Natural killer cell (primary cell): Measurements from ENCODE around the gene TRAP1. TPM values are rescaled to one million over a fixed set of nuclear protein-coding genes. Genes with fewer than 3 reads are reported as not detected.

Experiments
- ATAC-seq, 3 donors: fragments of 150-1000 bp in 2 of 3; fragments of 200-7000 bp in 1 of 3; cut with Tn5 transposase; 1 replicate in 1 of 3; 2 replicates in 2 of 3; pipeline ENCODE4 v1.10.0; 2021; ENCODE audit warnings: mild to moderate bottlenecking in 2 of 3, moderate library complexity in 2 of 3
- DNase-seq, 2 donors: peaks; one replicate each; pipeline versions ENCODE4 v3.0.0 to v3.0.0-alpha.2; 2013 to 2021; ENCODE audit warnings: mixed read lengths in 1 of 2
- H3K27ac ChIP-seq: one replicate; pipeline ENCODE4 v1.5.1; 2013; ENCODE audit warnings: mild to moderate bottlenecking, low read length
- H3K27me3 ChIP-seq: one replicate; pipeline ENCODE4 v1.6.1; 2013; ENCODE audit warnings: low read length; ENCODE audit not compliant: control insufficient read depth, insufficient read depth
- H3K36me3 ChIP-seq: one replicate; pipeline ENCODE4 v1.6.1; 2013; ENCODE audit warnings: low read length; ENCODE audit not compliant: control insufficient read depth, insufficient read depth
- H3K4me1 ChIP-seq: one replicate; pipeline ENCODE4 v1.6.1; 2013; ENCODE audit warnings: low read length; ENCODE audit not compliant: control insufficient read depth, insufficient read depth
- H3K4me3 ChIP-seq: one replicate; pipeline ENCODE4 v1.5.1; 2013; ENCODE audit warnings: low read length
- H3K9me3 ChIP-seq: one replicate; pipeline ENCODE4 v1.6.1; 2013; ENCODE audit warnings: low read length; ENCODE audit not compliant: control insufficient read depth, insufficient read depth
- H3K27ac Mint-ChIP-seq, 2 donors: one replicate each; pipeline ENCODE4 v1.8.0; 2022; ENCODE audit warnings: mild to moderate bottlenecking in 2 of 2, mixed read lengths in 2 of 2, moderate library complexity in 1 of 2
- H3K27me3 Mint-ChIP-seq, 2 donors: one replicate each; pipeline ENCODE4 v1.8.0; 2022; ENCODE audit warnings: low read depth in 2 of 2, mixed read lengths in 2 of 2
- H3K36me3 Mint-ChIP-seq: one replicate; pipeline ENCODE4 v1.8.0; 2022; ENCODE audit warnings: mixed read lengths
- H3K4me1 Mint-ChIP-seq, 2 donors: one replicate each; pipeline ENCODE4 v1.8.0; 2022; ENCODE audit warnings: mixed read lengths in 2 of 2
- H3K4me3 Mint-ChIP-seq: one replicate; pipeline ENCODE4 v1.8.0; 2022; ENCODE audit warnings: mild to moderate bottlenecking, moderate library complexity, mixed read lengths
- H3K9me3 Mint-ChIP-seq, 2 donors: one replicate each; pipeline ENCODE4 v1.8.0; 2022; ENCODE audit warnings: mixed read lengths in 2 of 2
- WGBS: methylation state at CpG from one replicate; pipeline ENCODE4 v1.1.7; 2013; ENCODE audit warnings: missing lambda C conversion rate; ENCODE audit not compliant: insufficient coverage; 5-methylcytosine and 5-hydroxymethylcytosine counted together
- intact Hi-C: fragments of 100-400 bp; cut with micrococcal nuclease; formaldehyde crosslinking; loops from one replicate; pipeline ENCODE4 v1.14.2; 2022
- total RNA-seq, 4 donors: library from RNA; stranded (reverse); fragments of 120-200 nt in 1 of 4; gene quantifications; one replicate each; pipeline versions ENCODE4 v1.2.3 to v1.2.4, GENCODE V29; 2013 to 2022
- TF ChIP-seq, protein P1 (sequence below): fragments of 200-600 bp; IDR thresholded peaks from one replicate; pipeline ENCODE4 v1.8.0; 2022; ENCODE audit warnings: antibody characterized with exemption

Gene TRAP1
- total RNA-seq, 3 donors from 2014 or later (not counting 1 experiment from before 2014, with no cell fraction given): 33.7 to 56.7 (median 54.6) TPM

DNA sequence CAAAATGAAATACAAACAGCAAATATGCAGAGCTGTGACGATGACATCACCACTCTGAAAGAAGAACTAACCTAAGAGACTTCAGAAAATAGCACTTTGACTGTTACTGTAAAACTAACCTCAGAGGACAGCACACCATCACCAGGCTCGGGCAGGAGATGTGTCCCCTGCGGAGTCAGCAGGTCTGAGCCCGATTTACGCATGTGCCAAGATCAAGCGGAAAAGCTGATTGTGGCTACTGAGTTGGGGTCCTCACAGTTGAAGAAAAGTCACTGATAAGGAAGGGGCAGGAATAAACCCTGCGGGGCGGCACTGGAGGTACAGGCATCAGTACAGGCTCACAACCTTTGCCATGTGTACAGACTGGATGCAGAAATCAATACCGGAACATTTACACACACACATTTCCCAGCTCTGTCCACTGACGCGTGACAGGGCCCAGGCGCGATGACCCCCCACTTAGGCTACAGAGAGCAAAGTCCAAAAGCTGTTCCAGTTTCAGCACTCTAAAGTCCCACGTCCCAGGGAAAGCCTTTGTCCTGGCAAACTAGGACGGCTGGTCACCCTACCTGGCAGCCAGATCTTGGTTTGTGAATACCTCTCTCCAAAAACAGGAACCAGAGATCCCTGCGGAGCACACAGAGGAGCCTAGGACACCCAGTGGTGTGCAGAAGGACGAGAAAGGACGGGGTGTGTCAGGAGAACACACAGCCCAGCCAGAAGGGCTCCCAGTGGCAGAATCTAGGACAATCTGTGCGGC, 21.5 kb downstream of the TRAP1 start:
- H3K9me3 Mint-ChIP-seq: no peaks in the 10 kb centered on the region
- DNase-seq (no peak), ATAC-seq (no peak)
- peaks cover 2 to 6% of the 10 kb centered on the region in 2 donors for H3K4me1 Mint-ChIP-seq
- no peak overlapping the region for H3K4me3 ChIP-seq
- peaks cover 19% of the 10 kb centered on the region for H3K4me1 ChIP-seq
- H3K27ac ChIP-seq: no peak overlapping the region
- no peak overlapping the region for H3K4me3 Mint-ChIP-seq
- intact Hi-C loops: no loop called here
- no peak overlapping the region for H3K27ac Mint-ChIP-seq
- H3K27me3 Mint-ChIP-seq: no peaks in the 10 kb centered on the region
- no peaks in the 10 kb centered on the region for H3K36me3 ChIP-seq
- WGBS: 89% methylated on average over 19 of the region's 19 CpGs
- no peaks in the 10 kb centered on the region for H3K27me3 ChIP-seq
- TF ChIP-seq, protein P1, sequence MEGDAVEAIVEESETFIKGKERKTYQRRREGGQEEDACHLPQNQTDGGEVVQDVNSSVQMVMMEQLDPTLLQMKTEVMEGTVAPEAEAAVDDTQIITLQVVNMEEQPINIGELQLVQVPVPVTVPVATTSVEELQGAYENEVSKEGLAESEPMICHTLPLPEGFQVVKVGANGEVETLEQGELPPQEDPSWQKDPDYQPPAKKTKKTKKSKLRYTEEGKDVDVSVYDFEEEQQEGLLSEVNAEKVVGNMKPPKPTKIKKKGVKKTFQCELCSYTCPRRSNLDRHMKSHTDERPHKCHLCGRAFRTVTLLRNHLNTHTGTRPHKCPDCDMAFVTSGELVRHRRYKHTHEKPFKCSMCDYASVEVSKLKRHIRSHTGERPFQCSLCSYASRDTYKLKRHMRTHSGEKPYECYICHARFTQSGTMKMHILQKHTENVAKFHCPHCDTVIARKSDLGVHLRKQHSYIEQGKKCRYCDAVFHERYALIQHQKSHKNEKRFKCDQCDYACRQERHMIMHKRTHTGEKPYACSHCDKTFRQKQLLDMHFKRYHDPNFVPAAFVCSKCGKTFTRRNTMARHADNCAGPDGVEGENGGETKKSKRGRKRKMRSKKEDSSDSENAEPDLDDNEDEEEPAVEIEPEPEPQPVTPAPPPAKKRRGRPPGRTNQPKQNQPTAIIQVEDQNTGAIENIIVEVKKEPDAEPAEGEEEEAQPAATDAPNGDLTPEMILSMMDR: no peak
- no peaks in the 10 kb centered on the region for H3K9me3 ChIP-seq
- no peaks in the 10 kb centered on the region for H3K36me3 Mint-ChIP-seq

DNA sequence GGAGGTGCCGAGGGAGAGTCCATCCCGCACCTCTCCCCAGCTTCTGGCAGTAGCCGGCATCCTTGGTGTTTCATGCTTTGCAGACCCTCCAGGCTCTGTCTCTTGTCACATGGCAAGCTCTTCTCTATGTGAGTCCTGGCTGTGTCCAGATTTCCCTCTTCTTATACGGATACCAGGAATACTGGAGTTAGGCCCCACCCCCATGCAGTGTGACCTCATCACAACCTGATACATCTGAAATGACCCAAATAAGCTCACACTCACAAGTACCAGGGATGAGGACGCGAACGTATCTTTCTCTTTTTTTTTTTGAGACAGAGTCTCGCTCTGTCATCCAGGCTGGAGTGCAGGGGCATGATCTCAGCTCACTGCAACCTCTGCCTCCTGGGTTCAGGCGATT, 23.3 kb downstream of the TRAP1 start:
- H3K4me3 ChIP-seq: no peak overlapping the region
- no peak overlapping the region for H3K27ac Mint-ChIP-seq
- 94% methylated on average over 9 of the region's 9 CpGs for WGBS

DNA sequence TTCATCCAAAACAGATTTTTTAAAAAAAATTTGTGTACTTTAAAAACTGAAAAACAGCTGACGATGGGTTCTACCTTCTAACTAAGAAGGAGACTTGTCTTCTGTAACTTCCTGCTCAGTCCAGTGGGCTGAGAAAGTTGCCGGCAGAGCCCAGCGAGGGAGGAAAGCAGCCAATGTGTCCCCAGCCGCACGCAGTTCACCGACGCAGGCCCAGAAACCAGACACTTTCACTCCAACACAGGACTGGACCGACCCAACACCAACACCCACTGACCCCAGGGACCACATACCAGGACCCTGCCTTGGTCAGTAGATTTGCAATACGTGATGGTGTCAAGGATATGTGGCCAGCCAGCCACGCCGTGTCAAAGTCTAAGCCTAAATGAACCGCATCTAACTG, 25.6 kb downstream of the TRAP1 start:
- peaks cover 9% of the 10 kb centered on the region in 2 donors for H3K4me1 Mint-ChIP-seq
- Histone ChIP-seq H3K27me3 (no peaks in the 10 kb centered on the region), H3K9me3 (no peaks in the 10 kb centered on the region), H3K36me3 (peaks cover 7% of the 10 kb centered on the region), H3K4me3 (no peak overlapping the region), H3K4me1 (peaks cover 14% of the 10 kb centered on the region), H3K27ac (no peak overlapping the region)
- DNase-seq (no peak), ATAC-seq (no peak)
- WGBS: 90% methylated on average over 12 of the region's 12 CpGs
- H3K4me3 Mint-ChIP-seq: no peak overlapping the region
- no peak overlapping the region for H3K27ac Mint-ChIP-seq
- TF ChIP-seq, protein P1: no peak
- no peaks in the 10 kb centered on the region for H3K27me3 Mint-ChIP-seq
- H3K9me3 Mint-ChIP-seq: no peaks in the 10 kb centered on the region
- intact Hi-C loops: loop anchor here (2.0 kb wide), 1 partner anchor 187 kb away; no protein-coding TSS in a partner anchor
- no peaks in the 10 kb centered on the region for H3K36me3 Mint-ChIP-seq

More for the DNA sequence above, 23.3 kb downstream of the TRAP1 start:
- Histone ChIP-seq H3K27ac (no peak overlapping the region), H3K4me1 (peaks cover 24% of the 10 kb centered on the region), H3K9me3 (no peaks in the 10 kb centered on the region), H3K27me3 (no peaks in the 10 kb centered on the region), H3K36me3 (no peaks in the 10 kb centered on the region)
- Mint-ChIP-seq H3K4me3 (no peak overlapping the region), H3K4me1 (peaks cover 9 to 11% of the 10 kb centered on the region in 2 donors), H3K27me3 (no peaks in the 10 kb centered on the region), H3K36me3 (no peaks in the 10 kb centered on the region), H3K9me3 (no peaks in the 10 kb centered on the region)
- TF ChIP-seq, protein P1: no peak
- intact Hi-C loops: no loop called here
- ATAC-seq (no peak), DNase-seq (no peak)
